ENCODE measurements around the gene VAV2. TPM values are rescaled to one million over a fixed set of nuclear protein-coding genes. Genes with fewer than 3 reads are reported as not detected.

The VAV2 gene
- total RNA-seq, 1 donor from 2014 or later: 24.4 TPM

- no peaks in the 10 kb centered on the region for H3K9me3 Mint-ChIP-seq (ENCODE audit: unreplicated experiment)
- H3K4me3 Mint-ChIP-seq (ENCODE audit: unreplicated experiment): no peak overlapping the region
- H3K27ac Mint-ChIP-seq (ENCODE audit: unreplicated experiment): no peak overlapping the region
- TF ChIP-seq CTCF (IDR thresholded peaks at IDR 0.05): no peak
- no peak for DNase-seq (ENCODE audit: extremely low spot score, unreplicated experiment)
- H3K36me3 Mint-ChIP-seq (ENCODE audit: unreplicated experiment): peaks cover 6% of the 10 kb centered on the region
- H3K27me3 Mint-ChIP-seq (ENCODE audit: unreplicated experiment): no peaks in the 10 kb centered on the region
- peaks cover 6% of the 10 kb centered on the region for H3K4me1 Mint-ChIP-seq (ENCODE audit: unreplicated experiment)
Observed at GRCh38 chr9:133791069-133791468, 201.1 kb downstream of the VAV2 start.

DNA sequence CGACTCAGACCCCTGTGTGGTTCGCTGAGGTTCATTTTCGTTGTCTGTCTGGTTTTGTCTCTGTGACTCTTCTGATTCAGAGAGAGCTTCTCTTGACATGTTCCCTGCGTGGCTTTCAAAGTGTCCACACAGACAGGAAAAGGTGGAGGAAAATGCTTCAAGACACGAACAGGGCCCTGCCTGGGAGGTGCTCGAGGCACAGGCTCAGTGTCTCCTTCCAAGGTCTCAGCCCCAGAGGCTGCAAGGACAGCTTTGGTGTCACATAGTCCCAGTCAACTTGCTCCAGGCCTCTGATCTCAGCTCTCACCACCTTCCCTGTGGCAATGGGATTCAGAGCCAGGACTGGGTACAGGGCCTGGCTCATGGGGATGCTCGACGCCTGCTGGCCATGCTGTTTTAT is 202.3 kb downstream of the VAV2 start:
- no peak overlapping the region for H3K4me3 Mint-ChIP-seq (ENCODE audit: unreplicated experiment)
- no peak for TF ChIP-seq CTCF (IDR thresholded peaks at IDR 0.05)
- H3K4me1 Mint-ChIP-seq (ENCODE audit: unreplicated experiment): peaks cover 6% of the 10 kb centered on the region
- H3K36me3 Mint-ChIP-seq (ENCODE audit: unreplicated experiment): peaks cover 6% of the 10 kb centered on the region
- no peaks in the 10 kb centered on the region for H3K27me3 Mint-ChIP-seq (ENCODE audit: unreplicated experiment)
- no peak overlapping the region for H3K27ac Mint-ChIP-seq (ENCODE audit: unreplicated experiment)
- no peaks in the 10 kb centered on the region for H3K9me3 Mint-ChIP-seq (ENCODE audit: unreplicated experiment)
- no peak for DNase-seq (ENCODE audit: extremely low spot score, unreplicated experiment)

- Mint-ChIP-seq H3K36me3 (ENCODE audit: unreplicated experiment) (peaks cover 6% of the 10 kb centered on the region), H3K4me1 (ENCODE audit: unreplicated experiment) (peaks cover 6% of the 10 kb centered on the region), H3K27me3 (ENCODE audit: unreplicated experiment) (no peaks in the 10 kb centered on the region), H3K9me3 (ENCODE audit: unreplicated experiment) (no peaks in the 10 kb centered on the region), H3K27ac (ENCODE audit: unreplicated experiment) (no peak overlapping the region), H3K4me3 (ENCODE audit: unreplicated experiment) (no peak overlapping the region)
- DNase-seq (ENCODE audit: extremely low spot score, unreplicated experiment): no peak
- TF ChIP-seq CTCF (IDR thresholded peaks at IDR 0.05): no peak
Observed at GRCh38 chr9:133788819-133789717, 203.1 kb downstream of the VAV2 start.

DNA sequence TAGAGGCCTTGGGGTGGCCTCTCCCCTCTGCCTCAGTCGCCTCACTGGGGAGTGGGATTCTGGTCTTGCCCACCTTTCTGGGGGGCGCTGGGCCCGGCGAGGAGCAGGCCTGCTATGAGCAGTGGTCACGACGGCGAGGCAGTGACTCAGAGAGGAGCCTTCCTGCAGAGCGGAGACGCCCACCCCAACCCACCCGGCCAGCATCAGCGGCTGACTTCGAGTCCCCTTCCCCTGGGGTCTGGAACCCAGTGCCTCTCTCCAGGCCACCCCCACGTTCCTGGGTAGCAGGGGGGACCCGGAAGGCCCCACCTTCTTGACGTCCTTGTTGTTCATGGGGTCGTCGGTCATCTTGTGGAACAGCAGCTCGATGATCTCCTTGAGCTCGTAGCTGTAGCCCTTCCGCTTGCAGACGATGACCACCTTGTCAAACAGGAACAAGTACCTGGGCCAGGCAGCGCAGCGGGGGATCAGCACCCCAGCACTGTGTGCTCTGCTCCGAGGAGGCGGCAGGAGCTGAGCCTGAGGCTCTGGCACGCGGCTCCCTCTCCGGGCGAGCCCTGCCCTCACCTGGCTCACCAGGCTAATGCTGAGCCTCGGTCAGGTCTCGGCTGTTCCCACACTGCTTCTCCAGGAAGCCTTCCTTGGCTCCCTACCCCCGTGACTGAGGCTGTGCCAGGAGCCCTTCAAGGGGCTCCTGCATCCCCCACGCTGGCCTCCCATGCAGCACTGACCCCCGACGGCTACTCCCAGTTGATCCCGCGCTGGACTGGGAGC is 203.9 kb downstream of the VAV2 start:
- Mint-ChIP-seq H3K27me3 (ENCODE audit: unreplicated experiment) (no peaks in the 10 kb centered on the region), H3K27ac (ENCODE audit: unreplicated experiment) (no peak overlapping the region), H3K36me3 (ENCODE audit: unreplicated experiment) (peaks cover 6% of the 10 kb centered on the region), H3K4me1 (ENCODE audit: unreplicated experiment) (peaks cover 3% of the 10 kb centered on the region), H3K4me3 (ENCODE audit: unreplicated experiment) (no peak overlapping the region), H3K9me3 (ENCODE audit: unreplicated experiment) (no peaks in the 10 kb centered on the region)
- TF ChIP-seq CTCF (IDR thresholded peaks at IDR 0.05): no peak
- no peak for DNase-seq (ENCODE audit: extremely low spot score, unreplicated experiment)

GRCh38 chr9:133787754-133788025 is 204.4 kb downstream of the VAV2 start:
- no peak for DNase-seq (ENCODE audit: extremely low spot score, unreplicated experiment)
- TF ChIP-seq CTCF (IDR thresholded peaks at IDR 0.05): no peak
- H3K9me3 Mint-ChIP-seq (ENCODE audit: unreplicated experiment): no peaks in the 10 kb centered on the region
- no peak overlapping the region for H3K27ac Mint-ChIP-seq (ENCODE audit: unreplicated experiment)
- no peaks in the 10 kb centered on the region for H3K27me3 Mint-ChIP-seq (ENCODE audit: unreplicated experiment)
- no peak overlapping the region for H3K4me3 Mint-ChIP-seq (ENCODE audit: unreplicated experiment)
- no peaks in the 10 kb centered on the region for H3K4me1 Mint-ChIP-seq (ENCODE audit: unreplicated experiment)
- peaks cover 6% of the 10 kb centered on the region for H3K36me3 Mint-ChIP-seq (ENCODE audit: unreplicated experiment)
